WTC11 (cell line): ENCODE data around the gene ADISSP.

Source experiments
- CREM ChIP-seq: sonication (generic); formaldehyde crosslinking; IDR thresholded peaks from 2 replicates; pipeline ENCODE4 v1.8.1; 2022; ENCODE audit warnings: mild to moderate bottlenecking, missing genetic modification reagents, moderate library complexity
- CTCF ChIP-seq: fragments of 200-600 bp; IDR thresholded peaks from 2 replicates; pipeline ENCODE4 v1.8.0; 2022; ENCODE audit warnings: antibody characterized with exemption
- ELF4 ChIP-seq: sonication (generic); formaldehyde crosslinking; IDR thresholded peaks from 2 replicates; pipeline ENCODE4 v1.8.1; 2022; ENCODE audit warnings: low read depth, mild to moderate bottlenecking, moderate library complexity, missing genetic modification reagents
- MAX ChIP-seq: sonication (generic); formaldehyde crosslinking; IDR thresholded peaks from 2 replicates; pipeline ENCODE4 v1.8.0; 2022; ENCODE audit warnings: mild to moderate bottlenecking, missing genetic modification reagents
- NFATC4 ChIP-seq: fragments of 250-450 bp; sonication (Bioruptor Pico); IDR thresholded peaks from 2 replicates; pipeline ENCODE4 v1.9.0; 2021; ENCODE audit warnings: mild to moderate bottlenecking
- SP1 ChIP-seq: sonication (generic); formaldehyde crosslinking; conservative IDR thresholded peaks from 2 replicates; pipeline ENCODE4 v1.8.1; 2022; ENCODE audit warnings: missing genetic modification reagents
- ZBTB21 ChIP-seq: sonication (generic); formaldehyde crosslinking; IDR thresholded peaks from 2 replicates; pipeline ENCODE4 v1.8.1; 2023; ENCODE audit warnings: mild to moderate bottlenecking, missing genetic modification reagents, borderline replicate concordance
- ZNF121 ChIP-seq: sonication (generic); formaldehyde crosslinking; IDR thresholded peaks from 2 replicates; pipeline ENCODE4 v1.8.0; 2023; ENCODE audit warnings: missing genetic modification reagents
- ZNF512 ChIP-seq: sonication (generic); formaldehyde crosslinking; IDR thresholded peaks from 2 replicates; pipeline ENCODE4 v1.8.1; 2022; ENCODE audit warnings: missing genetic modification reagents, borderline replicate concordance
- TF ChIP-seq, protein P1 (sequence below): fragments of 250-450 bp; sonication (Bioruptor Pico); IDR thresholded peaks from 2 replicates; pipeline ENCODE4 v1.9.0; 2021; ENCODE audit warnings: mild to moderate bottlenecking

DNA sequence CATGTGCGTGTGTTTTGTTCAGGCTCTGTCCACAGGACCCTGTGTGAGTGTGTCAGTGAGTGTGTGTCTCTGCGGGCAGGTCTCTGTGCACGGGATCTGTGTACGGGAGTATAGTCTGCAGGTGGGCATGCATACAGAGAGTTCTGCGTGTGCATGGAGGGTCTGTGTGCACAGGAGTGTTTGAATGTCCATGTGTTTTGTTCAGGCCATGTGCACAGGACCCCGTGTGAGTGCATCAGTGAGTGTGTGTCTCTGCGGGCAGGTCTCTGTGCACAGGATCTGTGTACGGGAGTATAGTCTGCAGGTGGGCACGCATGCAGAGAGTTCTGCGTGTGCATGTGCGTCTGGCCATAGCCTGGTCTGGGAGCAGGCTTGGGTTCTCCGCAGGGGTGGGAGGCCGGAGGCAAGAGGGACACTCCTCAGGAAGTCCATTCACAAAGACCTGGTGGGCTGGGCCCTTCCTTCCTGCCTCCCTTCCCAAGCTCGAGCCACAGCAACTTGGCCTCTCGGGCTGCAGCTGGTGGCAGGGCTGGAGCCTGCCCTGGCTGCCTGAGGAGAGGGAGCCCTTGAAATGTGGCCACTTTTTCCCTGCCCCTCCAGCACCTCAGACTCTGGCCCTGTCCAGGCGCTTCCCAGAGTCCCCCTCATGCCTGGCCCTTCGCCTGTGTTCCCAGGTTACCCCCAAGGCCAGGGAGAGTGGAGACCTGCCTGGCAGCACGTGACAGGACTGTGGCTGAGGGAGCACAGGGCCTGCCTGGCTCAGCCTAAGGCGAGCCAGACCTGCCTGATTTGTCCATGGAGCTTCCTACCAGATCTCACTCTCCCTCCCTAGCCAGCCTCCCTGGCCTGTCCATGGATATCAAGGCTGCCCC is 28.3 kb downstream of the ADISSP start:
- no peak for TF ChIP-seq ELF4 (CRISPR knock-in tag)
- no peak for TF ChIP-seq NFATC4 (CRISPR knock-in tag)
- TF ChIP-seq CTCF, result no peak
- TF ChIP-seq SP1 (CRISPR knock-in tag), result no peak
- no peak for TF ChIP-seq CREM (CRISPR knock-in tag)
- TF ChIP-seq ZNF512 (CRISPR knock-in tag), result no peak
- TF ChIP-seq ZNF121 (CRISPR knock-in tag), result no peak
- TF ChIP-seq, protein P1, sequence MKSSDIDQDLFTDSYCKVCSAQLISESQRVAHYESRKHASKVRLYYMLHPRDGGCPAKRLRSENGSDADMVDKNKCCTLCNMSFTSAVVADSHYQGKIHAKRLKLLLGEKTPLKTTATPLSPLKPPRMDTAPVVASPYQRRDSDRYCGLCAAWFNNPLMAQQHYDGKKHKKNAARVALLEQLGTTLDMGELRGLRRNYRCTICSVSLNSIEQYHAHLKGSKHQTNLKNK (CRISPR knock-in tag), result no peak
- no peak for TF ChIP-seq MAX (CRISPR knock-in tag)
- TF ChIP-seq ZBTB21, result no peak
